ENCODE results near the gene TMEM17. TPM values are rescaled to one million over a fixed set of nuclear protein-coding genes. Genes with fewer than 3 reads are reported as not detected.

The TMEM17 gene
- total RNA-seq, 2 experiments from 2014 or later, result not detected

DNA sequence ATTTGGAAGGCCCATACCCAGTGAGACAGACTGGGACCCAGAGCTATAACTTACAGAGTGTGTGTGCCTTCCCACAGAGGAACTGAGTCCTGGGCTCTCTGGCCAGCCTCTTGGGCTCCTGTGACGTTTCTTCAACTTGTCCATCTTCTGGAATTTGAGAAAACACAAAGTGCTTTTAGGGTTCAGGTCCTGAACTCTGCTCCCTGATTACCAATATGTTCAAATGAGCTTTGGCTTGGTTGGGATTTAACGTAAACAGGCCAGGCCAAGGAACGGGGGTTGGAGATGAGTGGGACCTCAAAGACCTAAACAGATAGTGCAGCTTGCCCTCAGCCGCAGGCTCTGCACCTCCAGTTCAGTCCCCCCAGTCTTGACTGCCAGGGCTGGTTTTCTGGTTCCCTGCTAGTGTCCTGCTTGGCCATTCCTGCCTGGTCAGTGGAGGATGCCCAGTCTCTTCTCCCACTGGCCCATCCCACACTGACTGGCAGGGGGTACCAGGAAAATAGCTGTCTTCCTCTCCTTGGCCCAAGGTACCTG, 44.9 kb downstream of the TMEM17 start:
- no peaks in the 10 kb centered on the region for H3K4me1 Mint-ChIP-seq (ENCODE audit: low read depth)
- Histone ChIP-seq H3K4me3 (ENCODE audit: low read length) (no peak overlapping the region), H3K4me1 (ENCODE audit: insufficient read depth, low read length) (peaks cover 10% of the 10 kb centered on the region), H3K27me3 (ENCODE audit: control insufficient read depth in 1 of 2, insufficient read depth in 2 of 2, low read length in 2 of 2) (peaks cover 4 to 6% of the 10 kb centered on the region in 2 experiments), H3K9me3 (ENCODE audit: control insufficient read depth in 1 of 2, insufficient read depth in 1 of 2, low read length in 2 of 2) (no peaks in the 10 kb centered on the region), H3K36me3 (ENCODE audit: insufficient read depth, low read length) (no peaks in the 10 kb centered on the region), H3K27ac (ENCODE audit: low read depth in 1 of 2, low read length in 2 of 2) (no peak overlapping the region)
- H3K27me3 Mint-ChIP-seq, result peaks cover 4% of the 10 kb centered on the region
- no peaks in the 10 kb centered on the region for H3K36me3 Mint-ChIP-seq (ENCODE audit: low read depth)
- CTCF ChIA-PET, result interaction anchor here (3.0 kb wide), 1 partner anchor 314 kb away, joined by 7 read pairs; no protein-coding TSS in a partner anchor
- DNase-seq, result no peak
- no peak overlapping the region for H3K27ac Mint-ChIP-seq
- H3K4me3 Mint-ChIP-seq, result no peak overlapping the region
- TF ChIP-seq, protein P1, sequence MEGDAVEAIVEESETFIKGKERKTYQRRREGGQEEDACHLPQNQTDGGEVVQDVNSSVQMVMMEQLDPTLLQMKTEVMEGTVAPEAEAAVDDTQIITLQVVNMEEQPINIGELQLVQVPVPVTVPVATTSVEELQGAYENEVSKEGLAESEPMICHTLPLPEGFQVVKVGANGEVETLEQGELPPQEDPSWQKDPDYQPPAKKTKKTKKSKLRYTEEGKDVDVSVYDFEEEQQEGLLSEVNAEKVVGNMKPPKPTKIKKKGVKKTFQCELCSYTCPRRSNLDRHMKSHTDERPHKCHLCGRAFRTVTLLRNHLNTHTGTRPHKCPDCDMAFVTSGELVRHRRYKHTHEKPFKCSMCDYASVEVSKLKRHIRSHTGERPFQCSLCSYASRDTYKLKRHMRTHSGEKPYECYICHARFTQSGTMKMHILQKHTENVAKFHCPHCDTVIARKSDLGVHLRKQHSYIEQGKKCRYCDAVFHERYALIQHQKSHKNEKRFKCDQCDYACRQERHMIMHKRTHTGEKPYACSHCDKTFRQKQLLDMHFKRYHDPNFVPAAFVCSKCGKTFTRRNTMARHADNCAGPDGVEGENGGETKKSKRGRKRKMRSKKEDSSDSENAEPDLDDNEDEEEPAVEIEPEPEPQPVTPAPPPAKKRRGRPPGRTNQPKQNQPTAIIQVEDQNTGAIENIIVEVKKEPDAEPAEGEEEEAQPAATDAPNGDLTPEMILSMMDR (IDR thresholded peaks at IDR 0.05), result no peak
- intact Hi-C loops (cut with DNase I, micrococcal nuclease), result no loop called here
- H3K9me3 Mint-ChIP-seq, result no peaks in the 10 kb centered on the region
- no peak for ATAC-seq (ENCODE audit: poor library complexity)
- POLR2A ChIA-PET, result no interaction called here

DNA sequence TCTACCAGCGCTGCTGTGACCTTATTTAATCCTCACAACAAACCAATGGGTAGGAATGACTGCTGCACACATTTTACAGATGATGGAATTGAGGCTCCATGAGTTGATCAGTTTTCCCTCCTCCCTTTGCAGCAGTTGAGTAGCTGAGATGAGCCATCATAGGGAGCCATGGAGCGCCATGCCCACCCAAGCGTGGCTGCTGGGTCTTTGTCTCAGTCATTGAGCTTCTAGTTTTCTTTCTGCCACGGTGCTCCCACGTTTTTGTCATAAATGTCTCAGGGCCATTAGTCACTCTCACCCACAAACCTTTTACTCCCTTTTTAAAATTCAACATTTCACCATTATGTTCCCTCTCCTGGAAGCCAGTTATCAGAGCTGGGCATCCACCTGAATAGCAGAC, 45.8 kb downstream of the TMEM17 start:
- Mint-ChIP-seq H3K36me3 (ENCODE audit: low read depth) (no peaks in the 10 kb centered on the region), H3K9me3 (no peaks in the 10 kb centered on the region), H3K4me1 (ENCODE audit: low read depth) (no peaks in the 10 kb centered on the region), H3K4me3 (no peak overlapping the region), H3K27me3 (peaks cover 9% of the 10 kb centered on the region), H3K27ac (no peak overlapping the region)
- no peak overlapping the region for H3K4me3 ChIP-seq (ENCODE audit: low read length)
- no peaks in the 10 kb centered on the region for H3K9me3 ChIP-seq (ENCODE audit: control insufficient read depth in 1 of 2, insufficient read depth in 1 of 2, low read length in 2 of 2)
- peaks cover 4 to 8% of the 10 kb centered on the region in 2 experiments for H3K27me3 ChIP-seq (ENCODE audit: control insufficient read depth in 1 of 2, insufficient read depth in 2 of 2, low read length in 2 of 2)
- TF ChIP-seq, protein P1 (IDR thresholded peaks at IDR 0.05), result no peak
- no peak overlapping the region for H3K27ac ChIP-seq (ENCODE audit: low read depth in 1 of 2, low read length in 2 of 2)
- ChIA-PET POLR2A (no interaction called here), CTCF (interaction anchor here (3.0 kb wide), 1 partner anchor 315 kb away, joined by 7 read pairs; no protein-coding TSS in a partner anchor)
- no peaks in the 10 kb centered on the region for H3K36me3 ChIP-seq (ENCODE audit: insufficient read depth, low read length)
- peaks cover 10% of the 10 kb centered on the region for H3K4me1 ChIP-seq (ENCODE audit: insufficient read depth, low read length)
- ATAC-seq (ENCODE audit: poor library complexity) (no peak), DNase-seq (no peak)
- intact Hi-C loops (cut with DNase I, micrococcal nuclease), result no loop called here

DNA sequence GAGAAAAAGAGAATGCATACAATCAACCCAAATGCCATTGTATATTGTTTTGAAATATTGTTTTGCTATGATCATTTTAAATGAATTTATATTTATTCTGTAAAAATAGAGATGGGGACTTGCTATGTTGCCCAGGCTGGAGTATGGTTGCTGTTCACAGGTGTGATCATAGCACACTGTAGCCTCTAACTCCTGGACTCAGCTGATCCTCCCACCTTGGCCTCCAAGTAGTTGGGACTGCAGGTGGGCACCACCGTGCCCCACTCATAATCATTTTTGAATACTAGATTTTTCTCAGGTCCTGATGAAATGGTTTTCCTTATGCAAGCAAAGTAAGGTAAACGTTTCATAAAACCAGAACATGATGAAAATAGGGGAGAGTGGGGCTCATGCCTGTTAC, 46.3 kb downstream of the TMEM17 start:
- no peaks in the 10 kb centered on the region for H3K9me3 Mint-ChIP-seq
- intact Hi-C loops (cut with DNase I, micrococcal nuclease), result loop anchor here (5.0 to 10.0 kb wide), 5 partner anchors 965 to 1403 kb away; no protein-coding TSS in a partner anchor

More for the DNA sequence above, 46.3 kb downstream of the TMEM17 start:
- Histone ChIP-seq H3K9me3 (ENCODE audit: control insufficient read depth in 1 of 2, insufficient read depth in 1 of 2, low read length in 2 of 2) (no peaks in the 10 kb centered on the region), H3K36me3 (ENCODE audit: insufficient read depth, low read length) (no peaks in the 10 kb centered on the region), H3K4me3 (ENCODE audit: low read length) (no peak overlapping the region), H3K27me3 (ENCODE audit: control insufficient read depth in 1 of 2, insufficient read depth in 2 of 2, low read length in 2 of 2) (peaks cover 4 to 8% of the 10 kb centered on the region in 2 experiments), H3K27ac (ENCODE audit: low read depth in 1 of 2, low read length in 2 of 2) (no peak overlapping the region), H3K4me1 (ENCODE audit: insufficient read depth, low read length) (peaks cover 10% of the 10 kb centered on the region)
- Mint-ChIP-seq H3K27ac (no peak overlapping the region), H3K27me3 (peaks cover 9% of the 10 kb centered on the region), H3K4me1 (ENCODE audit: low read depth) (no peaks in the 10 kb centered on the region), H3K4me3 (no peak overlapping the region), H3K36me3 (ENCODE audit: low read depth) (no peaks in the 10 kb centered on the region)
- ChIA-PET CTCF (interaction anchor here (3.0 kb wide), 1 partner anchor 315 kb away, joined by 7 read pairs; no protein-coding TSS in a partner anchor), POLR2A (no interaction called here)
- DNase-seq (no peak), ATAC-seq (ENCODE audit: poor library complexity) (no peak)
- TF ChIP-seq, protein P1 (IDR thresholded peaks at IDR 0.05), result no peak

Measured in CD4-positive, alpha-beta T cell (primary cell).